Activated CD8-positive, alpha-beta memory T cell treated with anti-CD3 and anti-CD28 coated beads, Interleukin-2, amount 50 U/mL, for 1 hour (primary cell): Measurements from ENCODE around the gene TBC1D5.

Experiments
- DNase-seq: peaks from one replicate; pipeline ENCODE4 v3.0.0-alpha.2; 2020; ENCODE audit errors: extremely low read depth

Gene TBC1D5

GRCh38 chr3:17302774-17303173 is 439.7 kb downstream of the TBC1D5 start:
- DNase-seq: no peak

GRCh38 chr3:17302170-17302569 is 440.3 kb downstream of the TBC1D5 start:
- no peak for DNase-seq

GRCh38 chr3:17301271-17301670 is 441.2 kb downstream of the TBC1D5 start:
- DNase-seq: no peak

- DNase-seq: no peak
Measured at GRCh38 chr3:17300441-17300840, 442.0 kb downstream of the TBC1D5 start.

GRCh38 chr3:17298038-17298437 is 444.4 kb downstream of the TBC1D5 start:
- no peak for DNase-seq

GRCh38 chr3:17292556-17292955 is 449.9 kb downstream of the TBC1D5 start:
- no peak for DNase-seq

GRCh38 chr3:17290894-17291293 is 451.5 kb downstream of the TBC1D5 start:
- DNase-seq: no peak

- no peak for DNase-seq
Measured at GRCh38 chr3:17288839-17289399, 453.5 kb downstream of the TBC1D5 start.

GRCh38 chr3:17287006-17287689 is 455.3 kb downstream of the TBC1D5 start:
- no peak for DNase-seq

GRCh38 chr3:17278006-17278405 is 464.4 kb downstream of the TBC1D5 start:
- DNase-seq: no peak

- no peak for DNase-seq
Measured at GRCh38 chr3:17266846-17267245, 475.6 kb downstream of the TBC1D5 start.

GRCh38 chr3:17261627-17262369 is 480.6 kb downstream of the TBC1D5 start:
- DNase-seq: no peak

- no peak for DNase-seq
Measured at GRCh38 chr3:17260257-17260656, 482.2 kb downstream of the TBC1D5 start.

GRCh38 chr3:17259685-17260084 is 482.7 kb downstream of the TBC1D5 start:
- DNase-seq: no peak

GRCh38 chr3:17258823-17259436 is 483.5 kb downstream of the TBC1D5 start:
- DNase-seq: no peak

GRCh38 chr3:17257269-17257668 is 485.2 kb downstream of the TBC1D5 start:
- no peak for DNase-seq

GRCh38 chr3:17243621-17244020 is 498.8 kb downstream of the TBC1D5 start:
- DNase-seq: no peak

GRCh38 chr3:17239417-17239816 is 503.0 kb downstream of the TBC1D5 start:
- no peak for DNase-seq

- no peak for DNase-seq
Measured at GRCh38 chr3:17238023-17238422, 504.4 kb downstream of the TBC1D5 start.

GRCh38 chr3:17235310-17235709 is 507.1 kb downstream of the TBC1D5 start:
- DNase-seq: no peak

GRCh38 chr3:17234382-17234781 is 508.0 kb downstream of the TBC1D5 start:
- no peak for DNase-seq

GRCh38 chr3:17233398-17233800 is 509.0 kb downstream of the TBC1D5 start:
- DNase-seq: peak; percentile 11

GRCh38 chr3:17232442-17232841 is 510.0 kb downstream of the TBC1D5 start:
- no peak for DNase-seq
